GM04504 (cell line): Measurements from ENCODE around the gene TMEM266.

Source experiments
- DNase-seq: peaks from one replicate; pipeline ENCODE4 v3.0.0-alpha.2; 2012; ENCODE audit warnings: low read depth

Gene TMEM266

GRCh38 chr15:76251717-76252116 lies 191.9 kb downstream of the TMEM266 start:
- DNase-seq: no peak

- DNase-seq: no peak
These were observed 192.5 kb downstream of the TMEM266 start for GRCh38 chr15:76252249-76252648.

GRCh38 chr15:76253691-76254473 lies 194.1 kb downstream of the TMEM266 start:
- DNase-seq: no peak
